H9 (cell line): Measurements from ENCODE around the gene SLC9B1. TPM values are rescaled to one million over a fixed set of nuclear protein-coding genes. Genes with fewer than 3 reads are reported as not detected.

Experiments
- DNase-seq: peaks from one replicate; pipeline ENCODE4 v3.0.0-alpha.2; 2017
- H2AFZ ChIP-seq: one replicate; pipeline ENCODE4 v1.6.1; 2013; ENCODE audit warnings: mild to moderate bottlenecking, low read length, control low read depth, moderate library complexity
- H2AK5ac ChIP-seq: 2 replicates; pipeline ENCODE4 v1.6.1; 2013; ENCODE audit warnings: low read length, control low read depth, mixed read lengths; ENCODE audit not compliant: insufficient read length
- H2BK120ac ChIP-seq: one replicate; pipeline ENCODE4 v1.6.1; 2013; ENCODE audit warnings: low read depth, mild to moderate bottlenecking, low read length, control low read depth, inconsistent platforms; ENCODE audit not compliant: poor library complexity, severe bottlenecking
- H2BK12ac ChIP-seq: 2 replicates; pipeline ENCODE4 v1.6.1; 2013; ENCODE audit warnings: low read length, control low read depth, mixed read lengths, low read depth; ENCODE audit not compliant: insufficient read length
- H2BK15ac ChIP-seq: 2 replicates; pipeline ENCODE4 v1.6.1; 2013; ENCODE audit warnings: low read depth, low read length, control low read depth
- H2BK20ac ChIP-seq: one replicate; pipeline ENCODE4 v1.6.1; 2013; ENCODE audit warnings: low read depth, mild to moderate bottlenecking, low read length, control low read depth, inconsistent platforms; ENCODE audit not compliant: poor library complexity, severe bottlenecking
- H2BK5ac ChIP-seq: 2 replicates; pipeline ENCODE4 v1.6.1; 2013; ENCODE audit warnings: low read length, control low read depth, mixed read lengths; ENCODE audit not compliant: insufficient read length
- H3K14ac ChIP-seq: 2 replicates; pipeline ENCODE4 v1.6.1; 2013; ENCODE audit warnings: low read length, control low read depth; ENCODE audit not compliant: insufficient read depth
- H3K18ac ChIP-seq: 2 replicates; pipeline ENCODE4 v1.6.1; 2013; ENCODE audit warnings: low read depth, mild to moderate bottlenecking, mixed read lengths, low read length, control low read depth; ENCODE audit not compliant: insufficient read length
- H3K23ac ChIP-seq: 2 replicates; pipeline ENCODE4 v1.6.1; 2013; ENCODE audit warnings: low read length, control low read depth, mixed read lengths, low read depth; ENCODE audit not compliant: insufficient read length
- H3K23me2 ChIP-seq: 2 replicates; pipeline ENCODE4 v1.6.1; 2013; ENCODE audit warnings: low read depth, mild to moderate bottlenecking, mixed read lengths, low read length, control low read depth; ENCODE audit not compliant: insufficient read length, poor library complexity, severe bottlenecking
- H3K27ac ChIP-seq: 2 replicates; pipeline ENCODE4 v1.5.1; 2013; ENCODE audit warnings: low read length, control low read depth, mixed read lengths, low read depth; ENCODE audit not compliant: insufficient read length
- H3K27me3 ChIP-seq: 2 replicates; pipeline ENCODE4 v1.6.1; 2013; ENCODE audit warnings: low read length, control low read depth, inconsistent platforms; ENCODE audit not compliant: insufficient read depth
- H3K4ac ChIP-seq: 2 replicates; pipeline ENCODE4 v1.6.1; 2013; ENCODE audit warnings: low read depth, mild to moderate bottlenecking, control low read depth, inconsistent platforms, low read length, moderate library complexity
- H3K4me1 ChIP-seq: 2 replicates; pipeline ENCODE4 v1.6.1; 2013; ENCODE audit warnings: low read length, control low read depth, inconsistent platforms; ENCODE audit not compliant: insufficient read depth
- H3K4me2 ChIP-seq: 2 replicates; pipeline ENCODE4 v1.6.1; 2013; ENCODE audit warnings: low read length, control low read depth, mixed read lengths; ENCODE audit not compliant: insufficient read length, insufficient read depth
- H3K56ac ChIP-seq: 2 replicates; pipeline ENCODE4 v1.6.1; 2013; ENCODE audit warnings: low read depth, mild to moderate bottlenecking, mixed read lengths, low read length, control low read depth; ENCODE audit not compliant: insufficient read length
- H3K79me1 ChIP-seq: 2 replicates; pipeline ENCODE4 v1.6.1; 2013; ENCODE audit warnings: low read depth, mild to moderate bottlenecking, moderate library complexity, low read length, control low read depth, inconsistent platforms; ENCODE audit not compliant: insufficient read depth, poor library complexity, severe bottlenecking
- H3K79me2 ChIP-seq: 2 replicates; pipeline ENCODE4 v1.6.1; 2013; ENCODE audit warnings: low read length, control low read depth, inconsistent platforms; ENCODE audit not compliant: insufficient read depth
- H3K9ac ChIP-seq: 2 replicates; pipeline ENCODE4 v1.6.1; 2013; ENCODE audit warnings: low read length, control low read depth, mixed read lengths; ENCODE audit not compliant: insufficient read length; ENCODE audit errors: extremely low read depth
- H3K9me3 ChIP-seq: one replicate; pipeline ENCODE4 v1.6.1; 2013; ENCODE audit warnings: low read depth, low read length, inconsistent platforms; ENCODE audit not compliant: control insufficient read depth
- H3T11ph ChIP-seq: one replicate; pipeline ENCODE4 v1.6.1; 2013; ENCODE audit warnings: mild to moderate bottlenecking, low read length, control low read depth, inconsistent platforms
- H4K20me1 ChIP-seq: one replicate; pipeline ENCODE4 v1.6.1; 2013; ENCODE audit not compliant: control insufficient read depth, insufficient read length, insufficient read depth
- H4K5ac ChIP-seq: 2 replicates; pipeline ENCODE4 v1.6.1; 2013; ENCODE audit warnings: low read depth, mild to moderate bottlenecking, mixed read lengths, low read length, control low read depth; ENCODE audit not compliant: insufficient read length
- H4K8ac ChIP-seq: replicated peaks from 2 replicates; pipeline ENCODE4 v1.6.1; 2013; ENCODE audit warnings: low read length, control low read depth, mixed read lengths, low read depth; ENCODE audit not compliant: insufficient read length
- H4K91ac ChIP-seq: 2 replicates; pipeline ENCODE4 v1.6.1; 2013; ENCODE audit warnings: low read depth, mild to moderate bottlenecking, moderate library complexity, mixed read lengths, low read length, control low read depth; ENCODE audit not compliant: insufficient read length
- H3K27ac Mint-ChIP-seq, 3 experiments: 2 replicates in 2 of 3; 3 replicates in 1 of 3; pipeline ENCODE4 v1.8.0; 2020 to 2021; ENCODE audit warnings: mixed read lengths in 3 of 3, mild to moderate bottlenecking in 1 of 3, moderate library complexity in 1 of 3
- H3K27me3 Mint-ChIP-seq: 2 replicates; pipeline ENCODE4 v1.8.0; 2021; ENCODE audit warnings: low read depth, mild to moderate bottlenecking, moderate library complexity, mixed read lengths
- H3K36me3 Mint-ChIP-seq, 3 experiments: 2 replicates in 2 of 3; 3 replicates in 1 of 3; pipeline ENCODE4 v1.8.0; 2020 to 2021; ENCODE audit warnings: low read depth in 3 of 3, mixed read lengths in 3 of 3; ENCODE audit not compliant: insufficient read depth in 1 of 3
- H3K4me1 Mint-ChIP-seq, 2 experiments: 2 replicates each; pipeline ENCODE4 v1.8.0; 2020; ENCODE audit warnings: mixed read lengths in 2 of 2
- H3K4me3 Mint-ChIP-seq, 2 experiments: 2 replicates in 1 of 2; 3 replicates in 1 of 2; pipeline ENCODE4 v1.8.0; 2020 to 2021; ENCODE audit warnings: mild to moderate bottlenecking in 2 of 2, mixed read lengths in 2 of 2, moderate library complexity in 1 of 2
- H3K9me3 Mint-ChIP-seq, 2 experiments: 2 replicates in 1 of 2; 3 replicates in 1 of 2; pipeline ENCODE4 v1.8.0; 2020; ENCODE audit warnings: mild to moderate bottlenecking in 2 of 2, mixed read lengths in 2 of 2, moderate library complexity in 1 of 2
- total RNA-seq: library from RNA; stranded (reverse); gene quantifications from 2 replicates; pipeline ENCODE4 v1.2.1, GENCODE V29; 2021
- TF ChIP-seq, protein P1 (sequence below): fragments of 200-600 bp; sonication (generic); conservative IDR thresholded peaks from 3 replicates; pipeline ENCODE4 v1.8.0; 2021; ENCODE audit warnings: antibody characterized with exemption, mild to moderate bottlenecking

Gene SLC9B1
- total RNA-seq, 1 experiment from 2014 or later = 0.59 TPM

DNA sequence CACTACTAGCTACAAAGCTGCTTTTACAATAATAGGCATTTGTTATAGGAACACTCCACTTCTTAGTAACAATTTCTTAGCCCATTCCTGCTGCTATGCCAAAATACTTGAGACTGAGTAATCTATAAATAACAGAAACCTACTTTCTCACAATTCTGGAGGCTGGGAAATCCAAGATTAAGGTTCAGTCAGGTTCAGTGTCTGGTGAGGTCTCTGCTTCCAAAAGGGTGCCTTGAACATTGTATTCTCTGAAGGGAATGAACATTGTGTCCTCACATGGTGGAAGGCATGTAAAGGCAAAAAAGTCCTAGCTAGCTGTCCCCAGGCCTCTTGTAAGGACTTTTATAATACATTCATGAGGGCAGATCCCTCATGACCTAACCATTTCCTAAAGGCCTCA lies 7.0 kb downstream of the SLC9B1 start:
- Mint-ChIP-seq H3K4me3 (no peak overlapping the region), H3K27me3 (no peaks in the 10 kb centered on the region; the same call in 1 of the 2 replicates), H3K36me3 (no peaks in the 10 kb centered on the region), H3K9me3 (no peaks in the 10 kb centered on the region), H3K4me1 (no peaks in the 10 kb centered on the region), H3K27ac (no peak overlapping the region)
- Histone ChIP-seq H3K4me2 (no peak overlapping the region), H2BK15ac (no peak overlapping the region), H4K20me1 (no peaks in the 10 kb centered on the region), H3K9me3 (no peaks in the 10 kb centered on the region), H2BK20ac (no peak overlapping the region), H3K23me2 (no peaks in the 10 kb centered on the region), H3K79me2 (no peaks in the 10 kb centered on the region), H3K14ac (no peak overlapping the region), H2BK12ac (no peak overlapping the region), H3K79me1 (no peaks in the 10 kb centered on the region), H4K5ac (no peak overlapping the region), H2AFZ (no peak overlapping the region), H3K27me3 (no peaks in the 10 kb centered on the region), H3K27ac (no peak overlapping the region), H2AK5ac (no peak overlapping the region), H4K8ac (no peak overlapping the region), H3K4me1 (no peaks in the 10 kb centered on the region), H3K23ac (no peak overlapping the region), H2BK5ac (no peak overlapping the region), H3K9ac (no peak overlapping the region), H4K91ac (no peak overlapping the region), H3K56ac (no peak overlapping the region), H3T11ph (no peak overlapping the region), H3K18ac (no peak overlapping the region), H2BK120ac (no peak overlapping the region), H3K4ac (no peak overlapping the region)
- TF ChIP-seq, protein P1, sequence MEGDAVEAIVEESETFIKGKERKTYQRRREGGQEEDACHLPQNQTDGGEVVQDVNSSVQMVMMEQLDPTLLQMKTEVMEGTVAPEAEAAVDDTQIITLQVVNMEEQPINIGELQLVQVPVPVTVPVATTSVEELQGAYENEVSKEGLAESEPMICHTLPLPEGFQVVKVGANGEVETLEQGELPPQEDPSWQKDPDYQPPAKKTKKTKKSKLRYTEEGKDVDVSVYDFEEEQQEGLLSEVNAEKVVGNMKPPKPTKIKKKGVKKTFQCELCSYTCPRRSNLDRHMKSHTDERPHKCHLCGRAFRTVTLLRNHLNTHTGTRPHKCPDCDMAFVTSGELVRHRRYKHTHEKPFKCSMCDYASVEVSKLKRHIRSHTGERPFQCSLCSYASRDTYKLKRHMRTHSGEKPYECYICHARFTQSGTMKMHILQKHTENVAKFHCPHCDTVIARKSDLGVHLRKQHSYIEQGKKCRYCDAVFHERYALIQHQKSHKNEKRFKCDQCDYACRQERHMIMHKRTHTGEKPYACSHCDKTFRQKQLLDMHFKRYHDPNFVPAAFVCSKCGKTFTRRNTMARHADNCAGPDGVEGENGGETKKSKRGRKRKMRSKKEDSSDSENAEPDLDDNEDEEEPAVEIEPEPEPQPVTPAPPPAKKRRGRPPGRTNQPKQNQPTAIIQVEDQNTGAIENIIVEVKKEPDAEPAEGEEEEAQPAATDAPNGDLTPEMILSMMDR = no peak
- no peak for DNase-seq
